Thyroid gland (tissue), 4 donors: Measurements from ENCODE around the gene MID1. TPM values are rescaled to one million over a fixed set of nuclear protein-coding genes. Genes with fewer than 3 reads are reported as not detected.

Experiments
- DNase-seq, 2 donors: peaks; one replicate each; pipeline ENCODE4 v3.0.0-alpha.2; 2019
- H3K27ac ChIP-seq, 3 donors: fragments of 200-600 bp; sonication (generic); 1 replicate in 2 of 3; 2 replicates in 1 of 3; pipeline ENCODE4 v1.5.1; 2016 to 2019; ENCODE audit warnings: mild to moderate bottlenecking in 1 of 3, moderate library complexity in 1 of 3
- H3K27me3 ChIP-seq: fragments of 200-600 bp; sonication (generic); one replicate; pipeline ENCODE4 v1.5.1; 2019
- H3K36me3 ChIP-seq, 2 donors: fragments of 200-600 bp; sonication (generic); one replicate each; pipeline ENCODE4 v1.5.1; 2016 to 2019
- H3K4me1 ChIP-seq, 2 donors: fragments of 200-600 bp; sonication (generic); one replicate each; pipeline ENCODE4 v1.5.1; 2017 to 2019
- H3K4me3 ChIP-seq, 3 donors: fragments of 200-600 bp; sonication (generic); replicated peaks in 1 of 3; 1 replicate in 2 of 3; 2 replicates in 1 of 3; pipeline ENCODE4 v1.5.1; 2016; ENCODE audit warnings: mild to moderate bottlenecking in 1 of 3
- H3K9me3 ChIP-seq: fragments of 200-600 bp; sonication (generic); one replicate; pipeline ENCODE4 v1.5.1; 2017
- CTCF ChIP-seq, 6 experiments: fragments of 200-600 bp in 3 of 6; fragments of 450-650 bp in 3 of 6; sonication (generic) in 3 of 6; IDR thresholded peaks; one replicate each; pipeline ENCODE4 v1.5.1; 2016 to 2019; ENCODE audit warnings: antibody characterized with exemption in 6 of 6, mild to moderate bottlenecking in 2 of 6, inconsistent platforms in 1 of 6, moderate library complexity in 1 of 6
- POLR2A ChIP-seq, 2 donors: fragments of 450-650 bp; IDR thresholded peaks; one replicate each; pipeline ENCODE4 v1.6.1; 2017; ENCODE audit warnings: antibody characterized with exemption in 2 of 2, mild to moderate bottlenecking in 2 of 2, moderate library complexity in 1 of 2
- WGBS, 2 donors: methylation state at CpG; one replicate each; pipeline ENCODE4 v1.1.5; 2017; 5-methylcytosine and 5-hydroxymethylcytosine counted together
- intact Hi-C: fragments of 100-400 bp; cut with DNase I; formaldehyde crosslinking; loops from one replicate; pipeline ENCODE4 v1.15.1; 2023
- total RNA-seq, 4 donors: library from RNA; depleted of rRNA; stranded (reverse); fragments of >200 nt; gene quantifications; one replicate each; pipeline ENCODE4 v1.2.3, GENCODE V29; 2016

Gene MID1
- total RNA-seq, 4 donors from 2014 or later: 9.5 to 19.5 (median 12.7) TPM

GRCh38 chrX:10555846-10556245 lies 64.5 kb downstream of the MID1 start:
- Histone ChIP-seq H3K27ac (no peak overlapping the region), H3K4me3 (no peak overlapping the region), H3K27me3 (no peaks in the 10 kb centered on the region), H3K9me3 (no peaks in the 10 kb centered on the region), H3K36me3 (no peaks in the 10 kb centered on the region), H3K4me1 (no peaks in the 10 kb centered on the region)
- intact Hi-C loops: no loop called here
- 63 to 79% methylated on average over 4 of the region's 4 CpGs for WGBS, 2 donors
- TF ChIP-seq POLR2A (IDR thresholded peaks at IDR 0.05) (no peak), CTCF (IDR thresholded peaks at IDR 0.05) (no peak)
- no peak for DNase-seq

- H3K4me1 ChIP-seq: no peaks in the 10 kb centered on the region
- no peaks in the 10 kb centered on the region for H3K9me3 ChIP-seq
- no peaks in the 10 kb centered on the region for H3K36me3 ChIP-seq
- intact Hi-C loops: no loop called here
- no peak for TF ChIP-seq CTCF (IDR thresholded peaks at IDR 0.05)
- no peak for TF ChIP-seq POLR2A (IDR thresholded peaks at IDR 0.05)
- H3K27ac ChIP-seq: peak overlapping the region in 1 of 3 donors; percentile 12
- no peak overlapping the region for H3K4me3 ChIP-seq
- DNase-seq: no peak
- WGBS, 2 donors: 81 to 89% methylated on average over 5 to 6 of the region's 6 CpGs
- H3K27me3 ChIP-seq: no peaks in the 10 kb centered on the region
Observed at GRCh38 chrX:10554612-10555270, 65.6 kb downstream of the MID1 start.

GRCh38 chrX:10549280-10549679 lies 71.1 kb downstream of the MID1 start:
- no peak overlapping the region for H3K27ac ChIP-seq
- H3K36me3 ChIP-seq: no peaks in the 10 kb centered on the region
- no peak for DNase-seq
- TF ChIP-seq CTCF (IDR thresholded peaks at IDR 0.05) (no peak), POLR2A (IDR thresholded peaks at IDR 0.05) (no peak)
- H3K9me3 ChIP-seq: no peaks in the 10 kb centered on the region
- H3K4me1 ChIP-seq: no peaks in the 10 kb centered on the region
- intact Hi-C loops: no loop called here
- 80 to 85% methylated on average over 2 of the region's 2 CpGs for whole genome bisulfite sequencing, 2 donors
- H3K4me3 ChIP-seq: no peak overlapping the region
- no peaks in the 10 kb centered on the region for H3K27me3 ChIP-seq

- Histone ChIP-seq H3K27me3 (no peaks in the 10 kb centered on the region), H3K27ac (no peak overlapping the region), H3K4me1 (no peaks in the 10 kb centered on the region), H3K4me3 (no peak overlapping the region), H3K9me3 (no peaks in the 10 kb centered on the region), H3K36me3 (no peaks in the 10 kb centered on the region)
- intact Hi-C loops: no loop called here
- TF ChIP-seq CTCF (IDR thresholded peaks at IDR 0.05) (no peak), POLR2A (IDR thresholded peaks at IDR 0.05) (no peak)
- 83 to 89% methylated on average over 2 of the region's 2 CpGs for WGBS, 2 donors
- no peak for DNase-seq
Observed at GRCh38 chrX:10548688-10549087, 71.7 kb downstream of the MID1 start.

- DNase-seq: no peak
- Histone ChIP-seq H3K4me3 (no peak overlapping the region), H3K4me1 (no peaks in the 10 kb centered on the region), H3K27ac (no peak overlapping the region), H3K36me3 (no peaks in the 10 kb centered on the region), H3K27me3 (no peaks in the 10 kb centered on the region), H3K9me3 (no peaks in the 10 kb centered on the region)
- intact Hi-C loops: no loop called here
- TF ChIP-seq POLR2A (IDR thresholded peaks at IDR 0.05): no peak
- WGBS, 2 donors: 69 to 73% methylated on average over 1 of the region's 1 CpG
Observed at GRCh38 chrX:10545882-10546281, 74.5 kb downstream of the MID1 start.
